Kidney (tissue), 14 donors: ENCODE data around the gene LRRFIP1. TPM values are rescaled to one million over a fixed set of nuclear protein-coding genes. Genes with fewer than 3 reads are reported as not detected.

Experiments used
- DNase-seq, 5 donors: peaks; one replicate each; pipeline ENCODE4 v3.0.0-alpha.2; 2013 to 2020
- FAIRE-seq: peaks from 2 replicates; lab custom pipeline; 2012; peaks lifted over from hg19 to GRCh38; lab: Jason Lieb, UNC
- H3K27ac ChIP-seq, 2 donors: one replicate each; pipeline ENCODE4 v1.7.0; 2013; ENCODE audit warnings: low read depth in 2 of 2, low read length in 2 of 2, inconsistent platforms in 1 of 2
- H3K27me3 ChIP-seq: one replicate; pipeline ENCODE4 v1.7.1; 2013; ENCODE audit warnings: low read length, inconsistent platforms; ENCODE audit not compliant: control insufficient read depth, insufficient read depth
- H3K36me3 ChIP-seq, 3 donors: one replicate each; pipeline versions ENCODE4 v1.7.0 to v1.7.1; 2013; ENCODE audit warnings: low read length in 3 of 3, control low read depth in 1 of 3, inconsistent platforms in 1 of 3; ENCODE audit not compliant: insufficient read depth in 3 of 3, control insufficient read depth in 2 of 3
- H3K4me1 ChIP-seq, 3 donors: one replicate each; pipeline versions ENCODE4 v1.7.0 to v1.7.1; 2013; ENCODE audit warnings: low read length in 3 of 3, inconsistent platforms in 1 of 3, low read depth in 1 of 3; ENCODE audit not compliant: control insufficient read depth in 2 of 3, insufficient read depth in 2 of 3
- H3K4me3 ChIP-seq, 3 donors: one replicate each; pipeline versions ENCODE4 v1.7.0 to v1.8.1; 2013; ENCODE audit warnings: low read length in 3 of 3, control low read depth in 1 of 3, inconsistent platforms in 1 of 3
- H3K9ac ChIP-seq, 3 donors: one replicate each; pipeline versions ENCODE4 v1.7.0 to v1.7.1; 2013; ENCODE audit warnings: low read length in 3 of 3, control low read depth in 1 of 3, inconsistent platforms in 1 of 3
- H3K9me3 ChIP-seq, 3 donors: one replicate each; pipeline versions ENCODE4 v1.7.0 to v1.7.1; 2013; ENCODE audit warnings: low read length in 3 of 3, control low read depth in 1 of 3, inconsistent platforms in 1 of 3; ENCODE audit not compliant: control insufficient read depth in 2 of 3, insufficient read depth in 1 of 3
- CTCF ChIP-seq: IDR thresholded peaks from 3 replicates; pipeline ENCODE4 v1.5.1; 2012; ENCODE audit warnings: mild to moderate bottlenecking, moderate library complexity, borderline replicate concordance; ENCODE audit not compliant: insufficient read depth; ENCODE audit errors: extremely low read depth
- intact Hi-C: fragments of 100-400 bp; cut with DNase I; formaldehyde crosslinking; loops from one replicate; pipeline ENCODE4 v1.11.1; 2022
- polyA plus RNA-seq: library from polyadenylated mRNA; stranded (reverse); fragments of 350-450 nt; fragmentation: Illumina TruSeq; extraction: RNeasy Lipid Tissue Mini Kit (QIAGEN cat#74804); gene quantifications from one replicate; pipeline ENCODE4 v1.2.3, GENCODE V29; 2014; ENCODE audit warnings: low read depth, low replicate concordance; ENCODE audit not compliant: insufficient read depth
- total RNA-seq: library from RNA; stranded (reverse); fragmentation: NEBNext Ultra II Directional; extraction: Animal tissue kit (Norgen Biotek cat#: 25700); gene quantifications from one replicate; pipeline ENCODE4 v1.2.1, GENCODE V29; 2021
- donor health status: control.
- donor health status: control.
- donor health status: control.
- donor health status: control.
- donor health status: control.
- donor health status: DM: yes; HTN: yes; CAD: no.
- donor health status: Normal renal cell carcinoma (clear cell type).

LRRFIP1 gene
- total and polyA plus RNA-seq, 2 donors from 2014 or later = 39.1 to 204 TPM

DNA sequence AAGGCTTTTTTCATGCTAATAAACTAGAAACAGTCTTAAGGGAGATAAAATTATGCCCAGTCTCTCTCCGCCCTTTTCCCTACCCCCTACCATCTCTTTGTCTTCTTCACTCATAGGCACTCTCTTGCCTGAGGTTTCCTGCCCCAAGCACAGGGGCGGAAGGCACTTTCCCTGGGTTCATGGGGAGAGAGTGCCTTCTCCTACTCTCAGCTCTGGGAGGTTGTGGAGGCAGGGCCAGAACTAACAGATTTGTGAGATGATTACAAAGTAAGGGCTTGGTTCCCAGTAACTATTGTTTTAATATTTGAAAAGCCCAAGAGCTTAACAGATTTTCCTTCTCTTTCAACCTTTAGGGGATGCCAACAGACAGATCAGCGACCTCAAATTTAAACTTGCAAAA lies 145.1 kb downstream of the LRRFIP1 start:
- Histone ChIP-seq H3K9me3 (no peaks in the 10 kb centered on the region), H3K9ac (no peak overlapping the region), H3K4me1 (no peaks in the 10 kb centered on the region), H3K36me3 (peaks cover 2 to 16% (median 5%) of the 10 kb centered on the region in 3 donors), H3K27me3 (no peaks in the 10 kb centered on the region), H3K27ac (no peak overlapping the region), H3K4me3 (no peak overlapping the region)
- intact Hi-C loops = no loop called here
- DNase-seq (no peak), FAIRE-seq (no peak)
- TF ChIP-seq CTCF = no peak

GRCh38 chr2:237773826-237774225 lies 146.4 kb downstream of the LRRFIP1 start:
- no peak for TF ChIP-seq CTCF
- H3K4me3 ChIP-seq = no peak overlapping the region
- no peak for DNase-seq
- H3K27me3 ChIP-seq = no peaks in the 10 kb centered on the region
- H3K4me1 ChIP-seq = no peaks in the 10 kb centered on the region
- H3K9ac ChIP-seq = no peak overlapping the region
- H3K9me3 ChIP-seq = no peaks in the 10 kb centered on the region
- H3K27ac ChIP-seq = no peak overlapping the region
- intact Hi-C loops = no loop called here
- H3K36me3 ChIP-seq = peaks cover 4 to 16% (median 5%) of the 10 kb centered on the region in 3 donors
- no peak for FAIRE-seq

- H3K4me3 ChIP-seq = no peak overlapping the region
- no peak overlapping the region for H3K27ac ChIP-seq
- peak in 4 of 5 donors; percentile 33 to 62 (median 60) for DNase-seq
- intact Hi-C loops = no loop called here
- H3K27me3 ChIP-seq = no peaks in the 10 kb centered on the region
- FAIRE-seq = no peak
- peaks cover 4 to 19% (median 5%) of the 10 kb centered on the region in 3 donors for H3K36me3 ChIP-seq
- H3K4me1 ChIP-seq = no peaks in the 10 kb centered on the region
- no peak overlapping the region for H3K9ac ChIP-seq
- H3K9me3 ChIP-seq = no peaks in the 10 kb centered on the region
- peak; percentile 52 for TF ChIP-seq CTCF
These were observed 147.6 kb downstream of the LRRFIP1 start for GRCh38 chr2:237774811-237775553.

DNA sequence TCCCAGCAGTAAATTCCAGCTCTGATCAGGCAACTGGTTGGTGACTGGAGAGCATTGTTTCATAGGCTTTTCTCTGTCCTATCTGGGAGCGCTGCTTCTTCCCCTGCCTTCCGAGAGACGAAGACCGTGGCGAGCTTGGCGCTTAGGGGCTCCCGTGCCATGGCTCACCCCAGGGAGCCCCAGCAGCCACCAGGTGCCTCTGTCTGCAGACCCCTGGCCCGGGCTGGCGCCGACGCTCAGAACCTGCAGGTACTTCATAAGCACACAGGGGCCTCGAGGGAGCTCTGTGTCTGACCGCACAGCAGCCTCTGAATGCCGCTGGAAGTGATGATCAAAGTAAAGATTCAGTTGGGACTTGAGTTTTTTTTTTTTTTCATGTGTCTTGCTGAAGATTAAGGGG lies 152.1 kb downstream of the LRRFIP1 start:
- Histone ChIP-seq H3K27me3 (no peaks in the 10 kb centered on the region), H3K9me3 (no peaks in the 10 kb centered on the region), H3K9ac (no peak overlapping the region), H3K4me3 (no peak overlapping the region), H3K36me3 (peaks cover 4 to 30% (median 10%) of the 10 kb centered on the region in 3 donors), H3K4me1 (no peaks in the 10 kb centered on the region), H3K27ac (no peak overlapping the region)
- no peak for TF ChIP-seq CTCF
- FAIRE-seq = no peak
- intact Hi-C loops = no loop called here
- no peak for DNase-seq
